Measurements from ENCODE around the gene POC1A. TPM values are rescaled to one million over a fixed set of nuclear protein-coding genes. Genes with fewer than 3 reads are reported as not detected.

The POC1A gene
- total RNA-seq, 1 experiment from 2014 or later = 25.7 TPM

- H3K27ac ChIP-seq (ENCODE audit: low read length) = no peak overlapping the region
- H3K9me3 ChIP-seq (ENCODE audit: control insufficient read depth, insufficient read depth, low read depth, low read length) = no peaks in the 10 kb centered on the region
- ChIA-PET CTCF (no interaction called here), POLR2A (no interaction called here)
- intact Hi-C loops (cut with micrococcal nuclease; ENCODE audit: unreplicated experiment) (no loop called here), in situ Hi-C loops (cut with HindIII; ENCODE audit: low pct_unique_long_range_greater_than_20kb, low sequenced_read_pairs) (no loop called here)
- no peak for ATAC-seq
- TF ChIP-seq SIN3A (IDR thresholded peaks at IDR 0.05; ENCODE audit: borderline replicate concordance, insufficient read depth, low read depth, low read length) (no peak), TCF7L2 (IDR thresholded peaks at IDR 0.05; ENCODE audit: low read depth, low read length) (no peak), REST (IDR thresholded peaks at IDR 0.05; ENCODE audit: insufficient read depth in 1 of 2, low read depth in 2 of 2, low read length in 1 of 2) (no peak), CTCF (IDR thresholded peaks at IDR 0.05) (no peak), POLR2AphosphoS5 (IDR thresholded peaks at IDR 0.05; ENCODE audit: low read depth, low read length) (no peak)
- no peak for DNase-seq (ENCODE audit: low read depth, low spot score)
- no peaks in the 10 kb centered on the region for H3K4me1 ChIP-seq (ENCODE audit: control insufficient read depth, insufficient read depth, low read length)
- no peak overlapping the region for H3K4me3 ChIP-seq (ENCODE audit: low read depth in 2 of 2, low read length in 2 of 2)
- no peaks in the 10 kb centered on the region for H3K27me3 ChIP-seq (ENCODE audit: control insufficient read depth, insufficient read depth, low read length)
- H3K36me3 ChIP-seq (ENCODE audit: control insufficient read depth, insufficient read depth, low read length) = no peaks in the 10 kb centered on the region
- no TSS peak for BruUV-seq (replicated peaks)
Measured at GRCh38 chr3:52082951-52083350, 71.3 kb downstream of the POC1A start.

- Histone ChIP-seq H3K4me3 (ENCODE audit: low read depth in 2 of 2, low read length in 2 of 2) (no peak overlapping the region), H3K9me3 (ENCODE audit: control insufficient read depth, insufficient read depth, low read depth, low read length) (no peaks in the 10 kb centered on the region), H3K4me1 (ENCODE audit: control insufficient read depth, insufficient read depth, low read length) (no peaks in the 10 kb centered on the region), H3K27ac (ENCODE audit: low read length) (no peak overlapping the region), H3K27me3 (ENCODE audit: control insufficient read depth, insufficient read depth, low read length) (no peaks in the 10 kb centered on the region), H3K36me3 (ENCODE audit: control insufficient read depth, insufficient read depth, low read length) (no peaks in the 10 kb centered on the region)
- no TSS peak for BruUV-seq (replicated peaks)
- no peak for TF ChIP-seq SIN3A (IDR thresholded peaks at IDR 0.05; ENCODE audit: borderline replicate concordance, insufficient read depth, low read depth, low read length)
- no peak for TF ChIP-seq CTCF (IDR thresholded peaks at IDR 0.05)
- no peak for TF ChIP-seq REST (IDR thresholded peaks at IDR 0.05; ENCODE audit: insufficient read depth in 1 of 2, low read depth in 2 of 2, low read length in 1 of 2)
- TF ChIP-seq TCF7L2 (IDR thresholded peaks at IDR 0.05; ENCODE audit: low read depth, low read length) = no peak
- TF ChIP-seq POLR2AphosphoS5 (IDR thresholded peaks at IDR 0.05; ENCODE audit: low read depth, low read length) = no peak
- CTCF ChIA-PET = no interaction called here
- intact Hi-C loops (cut with micrococcal nuclease; ENCODE audit: unreplicated experiment) (no loop called here), in situ Hi-C loops (cut with HindIII; ENCODE audit: low pct_unique_long_range_greater_than_20kb, low sequenced_read_pairs) (no loop called here)
- DNase-seq (ENCODE audit: low read depth, low spot score) (no peak), ATAC-seq (no peak)
- POLR2A ChIA-PET = no interaction called here
Measured at GRCh38 chr3:52080830-52081719, 73.1 kb downstream of the POC1A start.

Data from Panc1 (cell line).